Glutamatergic neuron (in vitro differentiated cells): ENCODE measurements around the gene SOX13. TPM values are rescaled to one million over a fixed set of nuclear protein-coding genes. Genes with fewer than 3 reads are reported as not detected.

Experiments
- DNase-seq: peaks from one replicate; pipeline ENCODE4 v3.0.0; 2022
- H3K27ac Mint-ChIP-seq: one replicate; pipeline ENCODE4 v1.8.0; 2020; ENCODE audit warnings: mild to moderate bottlenecking, mixed read lengths, inconsistent platforms; ENCODE audit not compliant: unreplicated experiment
- H3K27me3 Mint-ChIP-seq: one replicate; pipeline ENCODE4 v1.8.0; 2020; ENCODE audit warnings: mild to moderate bottlenecking, moderate library complexity, mixed read lengths, inconsistent platforms; ENCODE audit not compliant: unreplicated experiment
- H3K36me3 Mint-ChIP-seq: one replicate; pipeline ENCODE4 v1.8.0; 2020; ENCODE audit warnings: mild to moderate bottlenecking, mixed read lengths, inconsistent platforms; ENCODE audit not compliant: unreplicated experiment
- H3K4me1 Mint-ChIP-seq: one replicate; pipeline ENCODE4 v1.8.0; 2020; ENCODE audit warnings: mild to moderate bottlenecking, low read depth, mixed read lengths, inconsistent platforms; ENCODE audit not compliant: unreplicated experiment
- H3K4me3 Mint-ChIP-seq: one replicate; pipeline ENCODE4 v1.8.0; 2020; ENCODE audit warnings: mild to moderate bottlenecking, mixed read lengths, inconsistent platforms; ENCODE audit not compliant: unreplicated experiment
- H3K9me3 Mint-ChIP-seq: one replicate; pipeline ENCODE4 v1.8.0; 2020; ENCODE audit warnings: mild to moderate bottlenecking, moderate library complexity, mixed read lengths, inconsistent platforms; ENCODE audit not compliant: unreplicated experiment
- total RNA-seq: library from RNA; stranded (reverse); fragmentation: NEBNext Ultra II Directional; extraction: Animal tissue kit (Norgen Biotek cat#: 25700); gene quantifications from one replicate; pipeline ENCODE4 v1.2.1, GENCODE V29; 2021; ENCODE audit not compliant: unreplicated experiment
- TF ChIP-seq, protein P1 (sequence below): fragments of 200-600 bp; sonication (generic); IDR thresholded peaks from one replicate; pipeline ENCODE4 v1.5.0; 2021; ENCODE audit not compliant: partially characterized antibody, unreplicated experiment

SOX13 gene
- total RNA-seq, 1 donor from 2014 or later: 2.2 TPM

- no peaks in the 10 kb centered on the region for H3K36me3 Mint-ChIP-seq
- H3K4me3 Mint-ChIP-seq: no peak overlapping the region
- H3K4me1 Mint-ChIP-seq: no peaks in the 10 kb centered on the region
- no peaks in the 10 kb centered on the region for H3K9me3 Mint-ChIP-seq
- no peak for DNase-seq
- TF ChIP-seq, protein P1, sequence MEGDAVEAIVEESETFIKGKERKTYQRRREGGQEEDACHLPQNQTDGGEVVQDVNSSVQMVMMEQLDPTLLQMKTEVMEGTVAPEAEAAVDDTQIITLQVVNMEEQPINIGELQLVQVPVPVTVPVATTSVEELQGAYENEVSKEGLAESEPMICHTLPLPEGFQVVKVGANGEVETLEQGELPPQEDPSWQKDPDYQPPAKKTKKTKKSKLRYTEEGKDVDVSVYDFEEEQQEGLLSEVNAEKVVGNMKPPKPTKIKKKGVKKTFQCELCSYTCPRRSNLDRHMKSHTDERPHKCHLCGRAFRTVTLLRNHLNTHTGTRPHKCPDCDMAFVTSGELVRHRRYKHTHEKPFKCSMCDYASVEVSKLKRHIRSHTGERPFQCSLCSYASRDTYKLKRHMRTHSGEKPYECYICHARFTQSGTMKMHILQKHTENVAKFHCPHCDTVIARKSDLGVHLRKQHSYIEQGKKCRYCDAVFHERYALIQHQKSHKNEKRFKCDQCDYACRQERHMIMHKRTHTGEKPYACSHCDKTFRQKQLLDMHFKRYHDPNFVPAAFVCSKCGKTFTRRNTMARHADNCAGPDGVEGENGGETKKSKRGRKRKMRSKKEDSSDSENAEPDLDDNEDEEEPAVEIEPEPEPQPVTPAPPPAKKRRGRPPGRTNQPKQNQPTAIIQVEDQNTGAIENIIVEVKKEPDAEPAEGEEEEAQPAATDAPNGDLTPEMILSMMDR: no peak
- H3K27me3 Mint-ChIP-seq: peaks cover 4% of the 10 kb centered on the region
- no peak overlapping the region for H3K27ac Mint-ChIP-seq
These were observed 68.2 kb downstream of the SOX13 start for GRCh38 chr1:204141131-204141530.

- H3K36me3 Mint-ChIP-seq: no peaks in the 10 kb centered on the region
- DNase-seq: no peak
- no peak overlapping the region for H3K4me3 Mint-ChIP-seq
- H3K27me3 Mint-ChIP-seq: peaks cover 4% of the 10 kb centered on the region
- H3K27ac Mint-ChIP-seq: no peak overlapping the region
- H3K9me3 Mint-ChIP-seq: peaks cover 1% of the 10 kb centered on the region
- no peaks in the 10 kb centered on the region for H3K4me1 Mint-ChIP-seq
- TF ChIP-seq, protein P1: no peak
These were observed 69.4 kb downstream of the SOX13 start for GRCh38 chr1:204142032-204142974.

- H3K27me3 Mint-ChIP-seq: peaks cover 8% of the 10 kb centered on the region
- TF ChIP-seq, protein P1: no peak
- no peak for DNase-seq
- no peaks in the 10 kb centered on the region for H3K4me1 Mint-ChIP-seq
- peaks cover 1% of the 10 kb centered on the region for H3K9me3 Mint-ChIP-seq
- H3K27ac Mint-ChIP-seq: no peak overlapping the region
- H3K36me3 Mint-ChIP-seq: no peaks in the 10 kb centered on the region
- no peak overlapping the region for H3K4me3 Mint-ChIP-seq
These were observed 70.5 kb downstream of the SOX13 start for GRCh38 chr1:204143276-204144041.

DNA sequence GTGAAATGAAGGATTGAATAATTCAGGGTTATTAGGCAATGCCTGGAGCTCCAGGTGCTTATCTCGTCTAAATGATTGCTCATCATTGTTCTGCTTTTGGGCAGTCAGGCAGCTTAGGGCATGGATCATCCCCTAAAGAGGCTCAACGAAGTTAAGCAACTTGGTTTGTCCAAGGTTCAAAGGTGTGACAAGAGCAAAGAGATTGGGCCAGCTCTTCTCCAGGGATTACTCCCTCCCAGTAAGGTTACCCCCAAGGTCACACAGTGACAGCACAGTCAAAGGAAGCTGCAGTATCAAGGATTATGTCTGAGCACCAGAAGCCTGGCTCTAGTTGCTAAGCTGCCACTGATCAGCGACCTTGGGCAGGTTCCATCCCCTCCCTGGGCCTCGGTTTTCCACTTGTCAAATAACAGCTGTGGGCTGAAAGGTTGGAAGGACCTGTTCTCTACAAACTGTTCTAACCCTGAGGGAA, 72.2 kb downstream of the SOX13 start:
- Mint-ChIP-seq H3K36me3 (no peaks in the 10 kb centered on the region), H3K9me3 (peaks cover 1% of the 10 kb centered on the region), H3K4me3 (no peak overlapping the region), H3K27ac (no peak overlapping the region), H3K4me1 (no peaks in the 10 kb centered on the region), H3K27me3 (peaks cover 14% of the 10 kb centered on the region)
- no peak for DNase-seq
- TF ChIP-seq, protein P1: no peak
